T-helper 2 cell treated with Interferon-gamma antibody and Interleukin-4, amounts not matched to agents 100 ng/mL and 5 ng/mL, for 36 hours (primary cell): ENCODE results near the gene CFAP54. TPM values are rescaled to one million over a fixed set of nuclear protein-coding genes. Genes with fewer than 3 reads are reported as not detected.

Source experiments
- intact Hi-C: fragments of 100-400 bp; cut with micrococcal nuclease; formaldehyde crosslinking; loops from one replicate; pipeline ENCODE4 v1.15.1; 2023
- total RNA-seq: library from RNA; stranded (reverse); gene quantifications from 2 replicates; pipeline ENCODE4 v1.2.3, GENCODE V29; 2022

Gene CFAP54
- total RNA-seq, 1 donor from 2014 or later: 0.30 TPM

GRCh38 chr12:96881608-96882007 is 392.2 kb downstream of the CFAP54 start:
- intact Hi-C loops: no loop called here

- intact Hi-C loops: no loop called here
Observed at GRCh38 chr12:96882862-96883261, 393.5 kb downstream of the CFAP54 start.

DNA sequence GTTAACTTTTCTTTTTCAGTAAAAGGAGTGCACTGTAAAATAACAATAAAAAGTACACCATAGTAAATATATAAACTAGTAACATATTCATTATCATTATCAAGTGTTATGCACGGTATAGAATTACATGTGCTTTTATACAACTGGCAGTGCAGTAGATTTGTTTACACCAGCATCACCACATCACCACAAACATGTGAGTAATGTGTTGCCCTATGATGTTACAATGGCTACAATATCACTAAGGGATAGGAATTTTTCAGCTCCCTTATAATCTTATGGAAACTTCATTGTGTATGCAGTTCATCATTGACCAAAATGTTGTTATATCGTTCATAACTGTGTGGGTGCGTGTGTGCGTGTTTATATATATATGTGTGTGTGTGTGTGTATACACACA is 394.2 kb downstream of the CFAP54 start:
- intact Hi-C loops: no loop called here

- intact Hi-C loops: no loop called here
Observed at GRCh38 chr12:96886998-96887677, 397.8 kb downstream of the CFAP54 start.

- intact Hi-C loops: no loop called here
Observed at GRCh38 chr12:96889273-96889933, 400.0 kb downstream of the CFAP54 start.

DNA sequence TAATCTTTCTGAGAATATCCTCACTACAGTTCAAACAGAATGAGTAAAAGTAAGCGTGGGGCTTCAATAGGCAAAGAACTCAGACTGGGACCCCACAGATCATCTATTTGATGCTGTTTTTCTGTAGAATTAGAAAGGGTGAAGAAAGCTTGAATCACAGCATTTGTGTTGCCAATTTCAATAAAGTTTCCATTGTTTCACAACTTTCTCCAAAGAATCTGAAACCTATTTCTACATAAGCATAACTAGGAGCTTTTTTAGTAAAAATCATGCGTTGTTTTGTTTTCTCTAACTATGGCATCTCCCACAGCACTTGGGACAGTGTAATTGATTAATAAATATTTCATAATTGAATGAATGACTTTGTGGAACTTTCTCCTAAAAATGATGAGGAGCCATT is 401.0 kb downstream of the CFAP54 start:
- intact Hi-C loops: no loop called here

DNA sequence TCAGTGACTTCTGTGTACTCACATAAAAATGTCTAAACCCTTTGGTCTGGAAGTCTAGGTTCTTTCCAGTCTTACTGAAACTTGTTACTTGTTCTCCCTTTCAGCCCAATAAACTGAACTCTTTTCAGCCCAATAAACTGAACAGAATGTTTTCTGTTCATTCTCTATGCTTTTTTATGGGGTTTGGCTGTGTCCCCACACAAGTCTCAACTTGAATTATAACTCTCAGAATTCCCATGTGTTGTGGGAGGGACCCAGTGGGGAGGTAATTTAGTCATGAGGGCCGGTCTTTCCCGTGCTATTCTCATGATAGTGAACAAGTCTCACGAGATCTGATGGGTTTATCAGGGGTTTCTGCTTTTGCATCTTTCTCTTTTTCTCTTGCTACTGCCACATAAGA is 402.7 kb downstream of the CFAP54 start:
- intact Hi-C loops: no loop called here

- intact Hi-C loops: no loop called here
Observed at GRCh38 chr12:96897421-96897820, 408.0 kb downstream of the CFAP54 start.

- intact Hi-C loops: no loop called here
Observed at GRCh38 chr12:96901175-96901574, 411.8 kb downstream of the CFAP54 start.

- intact Hi-C loops: no loop called here
Observed at GRCh38 chr12:96902076-96902475, 412.7 kb downstream of the CFAP54 start.

DNA sequence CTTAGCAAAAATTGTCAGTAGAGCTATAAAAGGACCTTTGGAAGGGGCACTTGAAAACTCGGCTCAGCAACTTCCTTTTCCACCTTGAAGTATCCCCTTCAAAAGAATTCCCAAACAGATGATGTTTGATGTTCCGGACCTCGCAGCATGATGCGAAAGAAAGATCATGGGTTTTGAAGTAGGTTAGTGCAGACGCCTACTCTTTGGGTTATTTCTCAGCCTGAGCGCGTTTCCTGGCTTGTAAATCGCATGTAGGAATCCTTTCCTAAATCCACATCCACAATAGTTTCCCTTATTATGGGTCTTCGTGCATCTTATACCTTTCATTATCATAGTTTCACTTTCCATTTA is 417.1 kb downstream of the CFAP54 start:
- intact Hi-C loops: loop anchor here (2.0 to 5.0 kb wide), 10 partner anchors 329 to 1689 kb away; partner anchors contain the start of genes AMDHD1, CCDC38, CDK17 and CFAP54

- intact Hi-C loops: loop anchor here (1.0 to 5.0 kb wide), 12 partner anchors 187 to 1690 kb away; partner anchors contain the start of genes AMDHD1, CCDC38, CDK17 and CFAP54
Observed at GRCh38 chr12:96906849-96907670, 417.7 kb downstream of the CFAP54 start, which contains the start of gene NEDD1. TSS of gene NEDD1 (plus strand) at chr12:96907257. CDS start at chr12:96909760, 2,503 bp downstream.

DNA sequence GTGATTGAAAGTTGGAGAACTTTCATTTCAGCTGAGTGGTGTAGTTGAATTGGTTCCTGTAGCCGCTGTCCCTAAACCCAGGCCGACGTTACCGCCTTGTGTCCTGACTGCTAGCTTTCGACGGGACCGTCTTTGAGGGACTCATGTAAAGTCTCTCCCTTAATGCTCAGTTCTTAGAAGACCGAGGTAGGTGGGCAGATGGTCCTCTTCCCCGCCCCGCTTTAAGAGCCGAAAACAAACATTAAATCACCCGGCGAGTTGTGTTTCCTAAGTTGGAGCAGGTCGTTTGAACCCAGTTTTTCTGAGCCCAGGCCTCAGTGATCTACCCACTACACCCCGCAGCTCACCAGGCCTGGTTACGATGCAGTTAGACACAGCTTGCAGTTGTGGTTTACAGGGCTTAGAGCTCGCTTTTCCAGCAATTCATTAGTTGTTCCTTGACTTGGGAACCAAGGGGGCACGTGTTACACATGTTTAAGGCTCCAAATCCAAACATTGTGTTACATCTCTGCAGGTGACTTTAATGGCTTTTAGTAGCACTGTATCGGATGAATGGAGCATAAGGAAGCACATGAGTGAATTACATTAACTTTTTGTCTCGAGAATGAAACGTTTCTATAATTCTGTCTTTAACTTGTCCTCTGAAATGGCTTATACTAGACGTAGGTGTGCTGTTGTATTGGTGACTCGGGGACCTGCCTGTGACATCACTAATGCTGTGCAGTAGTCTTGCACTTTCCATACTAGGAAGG is 418.5 kb downstream of the CFAP54 start:
- intact Hi-C loops: loop anchor here (1.0 to 5.0 kb wide), 14 partner anchors 77 to 1691 kb away; partner anchors contain the start of genes AMDHD1, CCDC38, CDK17 and CFAP54

GRCh38 chr12:96908423-96908675 is 419.0 kb downstream of the CFAP54 start:
- intact Hi-C loops: loop anchor here (1.0 to 5.0 kb wide), 10 partner anchors 76 to 1691 kb away; partner anchors contain the start of genes AMDHD1, CCDC38, CFAP54 and FGD6

DNA sequence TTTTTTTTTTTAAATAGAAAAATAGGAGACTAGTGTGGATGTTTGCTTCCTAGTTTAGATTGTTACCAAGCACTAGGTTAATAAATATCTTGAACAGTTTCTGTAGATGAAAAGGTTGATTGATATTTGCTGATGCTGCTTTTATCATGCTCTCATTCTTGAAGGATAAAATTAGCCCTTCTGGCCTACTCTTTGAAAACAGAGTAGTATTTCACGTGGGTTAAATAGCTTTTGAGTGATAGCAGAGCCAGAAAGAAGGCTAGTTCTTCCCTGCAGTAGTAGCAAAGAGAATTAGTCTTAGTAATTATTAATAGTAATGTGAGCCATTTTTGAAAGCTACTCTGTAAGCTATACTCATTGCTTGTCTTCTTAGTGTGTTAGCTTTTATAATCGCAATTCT is 422.9 kb downstream of the CFAP54 start:
- intact Hi-C loops: no loop called here

DNA sequence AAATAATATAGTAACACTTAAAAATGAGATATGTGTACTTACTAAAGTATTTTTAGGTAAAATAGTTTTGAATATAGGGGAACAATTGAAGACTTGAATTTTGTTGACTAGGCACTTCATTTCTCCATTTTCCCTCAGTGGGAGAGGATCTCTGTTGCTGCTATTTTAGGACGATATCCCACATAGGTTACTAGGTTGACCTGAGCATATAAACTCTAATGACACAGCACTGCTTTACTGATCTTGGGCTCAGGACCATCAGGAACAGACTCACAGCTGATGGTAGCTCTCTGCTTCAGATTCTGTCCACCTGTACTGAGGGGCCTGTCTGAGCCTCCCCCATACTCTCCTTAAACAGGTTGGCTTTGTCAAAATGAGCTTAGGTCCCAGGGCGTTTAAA is 423.6 kb downstream of the CFAP54 start:
- intact Hi-C loops: no loop called here

DNA sequence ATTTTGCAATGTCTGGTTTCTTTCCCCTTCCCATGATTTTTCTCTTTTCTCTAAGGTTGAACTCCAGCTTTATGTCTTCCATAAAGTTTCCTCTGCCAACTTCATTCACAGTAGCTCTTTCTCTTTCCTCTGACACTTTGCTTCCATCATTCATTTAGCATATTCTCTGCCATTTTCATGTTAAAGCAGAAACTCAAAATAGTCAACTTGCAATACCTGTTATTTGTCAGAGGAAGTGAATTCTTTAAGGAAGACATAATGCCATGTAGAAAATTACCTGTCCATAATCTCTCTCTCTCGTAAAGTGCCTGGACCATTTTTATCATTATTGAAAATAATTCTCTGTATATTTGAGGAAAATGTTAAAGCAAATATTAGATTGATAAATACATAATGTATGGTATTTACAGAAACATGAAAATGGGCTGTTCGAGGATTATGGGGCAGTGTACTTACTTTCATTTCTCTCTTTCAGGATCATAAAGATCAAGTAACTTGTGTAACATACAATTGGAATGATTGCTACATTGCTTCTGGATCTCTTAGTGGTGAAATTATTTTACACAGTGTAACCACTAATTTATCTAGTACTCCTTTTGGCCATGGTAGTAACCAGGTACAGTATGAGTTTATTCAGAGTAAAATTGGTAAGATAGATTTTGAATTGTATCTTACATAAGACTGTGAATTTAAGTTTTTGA is 430.3 kb downstream of the CFAP54 start:
- intact Hi-C loops: no loop called here
